Measurements from ENCODE around the gene KCTD5. TPM values are rescaled to one million over a fixed set of nuclear protein-coding genes. Genes with fewer than 3 reads are reported as not detected.
A peak's percentile ranks its signal among the peaks of the same experiment; 100 is the strongest.
"Not testable (repeated sequence)": the region's sequence is repeated elsewhere in the genome, so short reads cannot be mapped to it uniquely, and the experiment has no call there.

Gene KCTD5
- total and polyA plus RNA-seq, 9 of the 15 experiments (the other 6 are each of a cell fraction or from before 2014, with no cell fraction given): 0.73 to 58.3 (median 32.3) TPM

- H3K4me1 ChIP-seq (replicated peaks in 1 of 2; ENCODE audit: control insufficient read depth in 2 of 2, insufficient read depth in 2 of 2, low read length in 2 of 2): peaks cover 3 to 16% of the 10 kb centered on the region in 2 experiments; a peak in 4 of 5 replicates
- H3K9me1 ChIP-seq (ENCODE audit: control insufficient read depth, insufficient read depth, low read length); POLR2A ChIA-PET; H3K4me2 ChIP-seq (ENCODE audit: insufficient read depth, low read length); CTCF ChIA-PET (ENCODE audit: low intra/inter-chr PET ratio); in situ Hi-C loops (cut with MboI); H4K20me1 ChIP-seq (replicated peaks; ENCODE audit: control insufficient read depth, insufficient read depth, low read length); H3K27me3 ChIP-seq (ENCODE audit: control insufficient read depth in 2 of 2, insufficient read depth in 2 of 2, low read length in 2 of 2); BruUV-seq (replicated peaks); H3K4me3 ChIP-seq; FAIRE-seq; H2AFZ ChIP-seq (ENCODE audit: low read depth, low read length); intact Hi-C loops (cut with micrococcal nuclease); H3K9me3 ChIP-seq (replicated peaks; ENCODE audit: control insufficient read depth, insufficient read depth, low read depth, low read length); H3K27ac ChIP-seq (ENCODE audit: extremely low read depth, low read depth, low read length); H3K9ac ChIP-seq (ENCODE audit: insufficient read depth in 1 of 2, low read depth in 2 of 2, low read length in 2 of 2): not testable (repeated sequence)
- TF ChIP-seq, protein P1, sequence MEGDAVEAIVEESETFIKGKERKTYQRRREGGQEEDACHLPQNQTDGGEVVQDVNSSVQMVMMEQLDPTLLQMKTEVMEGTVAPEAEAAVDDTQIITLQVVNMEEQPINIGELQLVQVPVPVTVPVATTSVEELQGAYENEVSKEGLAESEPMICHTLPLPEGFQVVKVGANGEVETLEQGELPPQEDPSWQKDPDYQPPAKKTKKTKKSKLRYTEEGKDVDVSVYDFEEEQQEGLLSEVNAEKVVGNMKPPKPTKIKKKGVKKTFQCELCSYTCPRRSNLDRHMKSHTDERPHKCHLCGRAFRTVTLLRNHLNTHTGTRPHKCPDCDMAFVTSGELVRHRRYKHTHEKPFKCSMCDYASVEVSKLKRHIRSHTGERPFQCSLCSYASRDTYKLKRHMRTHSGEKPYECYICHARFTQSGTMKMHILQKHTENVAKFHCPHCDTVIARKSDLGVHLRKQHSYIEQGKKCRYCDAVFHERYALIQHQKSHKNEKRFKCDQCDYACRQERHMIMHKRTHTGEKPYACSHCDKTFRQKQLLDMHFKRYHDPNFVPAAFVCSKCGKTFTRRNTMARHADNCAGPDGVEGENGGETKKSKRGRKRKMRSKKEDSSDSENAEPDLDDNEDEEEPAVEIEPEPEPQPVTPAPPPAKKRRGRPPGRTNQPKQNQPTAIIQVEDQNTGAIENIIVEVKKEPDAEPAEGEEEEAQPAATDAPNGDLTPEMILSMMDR (IDR thresholded peaks at IDR 0.05 in 2 of 3, conservative IDR thresholded peaks at IDR 0.05 in 1 of 3; ENCODE audit: insufficient read depth in 2 of 3, low read depth in 1 of 3, low read length in 3 of 3): peak; percentile 27 to 61 (median 35)
- DNase-seq (ENCODE audit: extremely low read depth in 1 of 4, low spot score in 3 of 4): peak in 1 of 4 experiments; percentile 42
- ATAC-seq: peak; percentile 40; the same call in 2 of the 3 replicates
- peaks cover 19% of the 10 kb centered on the region; the same call in 1 of the 3 replicates for H3K36me3 ChIP-seq (ENCODE audit: control insufficient read depth, insufficient read depth, low read length)
- peaks cover 16% of the 10 kb centered on the region for H3K79me2 ChIP-seq (ENCODE audit: control insufficient read depth, insufficient read depth, low read length)
- 66% methylated on average over 10 of the region's 10 CpGs for WGBS (ENCODE audit: insufficient coverage, low coverage, missing lambda C conversion rate)
Measured at GRCh38 chr16:2671193-2671592, 11.1 kb upstream of the KCTD5 start.

DNA sequence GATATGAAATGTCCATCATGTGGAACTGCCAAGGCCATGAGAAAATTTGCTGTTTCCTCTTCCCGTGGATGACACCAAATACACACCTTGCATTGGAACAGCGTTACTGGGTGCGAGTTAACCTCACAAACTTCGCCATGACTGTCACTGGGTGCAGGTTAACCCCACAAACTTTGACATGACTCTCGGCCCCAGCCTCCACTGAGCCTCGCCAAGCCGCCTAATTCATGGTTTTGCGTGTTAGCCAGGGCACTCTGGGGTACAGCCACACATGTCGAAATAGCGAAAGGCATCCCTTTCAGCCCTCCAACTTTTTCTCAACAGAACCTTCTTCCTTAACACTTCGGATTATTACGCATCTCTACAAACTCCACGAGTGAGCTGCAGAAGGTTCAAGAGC is 10.6 kb upstream of the KCTD5 start:
- Histone ChIP-seq H2AFZ (ENCODE audit: low read depth, low read length) (no peak overlapping the region), H3K4me3 (peak overlapping the region; percentile 63; the same call in 1 of the 2 replicates), H3K9ac (ENCODE audit: insufficient read depth in 1 of 2, low read depth in 2 of 2, low read length in 2 of 2) (peak overlapping the region; percentile 57 to 76; a peak in 1 of 4 replicates), H3K9me3 (replicated peaks; ENCODE audit: control insufficient read depth, insufficient read depth, low read depth, low read length) (no peaks in the 10 kb centered on the region), H3K36me3 (ENCODE audit: control insufficient read depth, insufficient read depth, low read length) (peaks cover 19% of the 10 kb centered on the region; the same call in 1 of the 3 replicates), H3K79me2 (ENCODE audit: control insufficient read depth, insufficient read depth, low read length) (peaks cover 16% of the 10 kb centered on the region), H4K20me1 (replicated peaks; ENCODE audit: control insufficient read depth, insufficient read depth, low read length) (no peaks in the 10 kb centered on the region), H3K27ac (ENCODE audit: extremely low read depth, low read depth, low read length) (no peak overlapping the region), H3K4me1 (replicated peaks in 1 of 2; ENCODE audit: control insufficient read depth in 2 of 2, insufficient read depth in 2 of 2, low read length in 2 of 2) (peaks cover 3 to 16% of the 10 kb centered on the region in 2 experiments; a peak in 4 of 5 replicates), H3K9me1 (ENCODE audit: control insufficient read depth, insufficient read depth, low read length) (no peaks in the 10 kb centered on the region), H3K4me2 (ENCODE audit: insufficient read depth, low read length) (peak overlapping the region; percentile 69; the same call in 1 of the 2 replicates), H3K27me3 (ENCODE audit: control insufficient read depth in 2 of 2, insufficient read depth in 2 of 2, low read length in 2 of 2) (no peaks in the 10 kb centered on the region)
- DNase-seq (ENCODE audit: extremely low read depth in 1 of 4, low spot score in 3 of 4): no peak
- no TSS peak for BruUV-seq (replicated peaks)
- 81% methylated on average over 13 of the region's 13 CpGs for WGBS (ENCODE audit: insufficient coverage, low coverage, missing lambda C conversion rate)
- in situ Hi-C loops (cut with MboI) (no loop called here), intact Hi-C loops (cut with micrococcal nuclease) (no loop called here)
- ATAC-seq: no peak
- ChIA-PET CTCF (ENCODE audit: low intra/inter-chr PET ratio) (no interaction called here), POLR2A (no interaction called here)
- no peak for TF ChIP-seq SETDB1 (IDR thresholded peaks at IDR 0.05; ENCODE audit: low read length)
- no peak for FAIRE-seq
